SK-N-SH (cell line): ENCODE measurements around the gene ACTR3. TPM values are rescaled to one million over a fixed set of nuclear protein-coding genes. Genes with fewer than 3 reads are reported as not detected.

Experiments
- CTCF ChIA-PET: fragments of 300-600, 350-600 bp; formaldehyde crosslinking; extraction: SDS; loops from one replicate; lab custom pipeline; 2021; lab: Yijun Ruan, JAX
- POLR2A ChIA-PET: fragments of 350-600 bp; sonication (Branson Sonifier 250); formaldehyde crosslinking; extraction: SDS; loops from one replicate; lab custom pipeline; 2020; ENCODE audit warnings: antibody characterized with exemption, inconsistent platforms; lab: Yijun Ruan, JAX
- DNase-seq: peaks from one replicate; pipeline ENCODE4 v3.0.0; 2012
- H2AFZ ChIP-seq: fragments of 200-600 bp; sonication (generic); 2 replicates; pipeline ENCODE4 v1.8.1; 2016; ENCODE audit warnings: antibody characterized with exemption, mild to moderate bottlenecking, low read depth
- H3F3A ChIP-seq: fragments of 200-600 bp; sonication (generic); replicated peaks from 2 replicates; pipeline ENCODE3; 2016; ENCODE audit warnings: antibody characterized with exemption, mild to moderate bottlenecking; ENCODE audit not compliant: insufficient read depth
- H3K27ac ChIP-seq, 2 experiments: fragments of 200-500 bp in 1 of 2; fragments of 200-600 bp in 1 of 2; sonication (Bioruptor generic) in 1 of 2; sonication (generic), shearing (Covaris generic) in 1 of 2; 2 replicates each; pipeline versions ENCODE4 v1.5.1 to v1.6.1; 2014 to 2016; ENCODE audit warnings: low read depth in 2 of 2, inconsistent platforms in 1 of 2, low read length in 1 of 2, mild to moderate bottlenecking in 1 of 2, mixed read lengths in 1 of 2
- H3K27me3 ChIP-seq: fragments of 200-600 bp; sonication (generic), shearing (Covaris generic); 2 replicates; pipeline ENCODE4 v1.6.1; 2016; ENCODE audit warnings: mixed run types; ENCODE audit not compliant: insufficient read depth
- H3K36me3 ChIP-seq, 2 experiments: fragments of 200-500 bp in 1 of 2; fragments of 200-600 bp in 1 of 2; sonication (Bioruptor generic) in 1 of 2; sonication (generic) in 1 of 2; replicated peaks in 1 of 2; 2 replicates each; pipeline versions ENCODE3 to v1.5.1; 2014 to 2016; ENCODE audit warnings: low read length in 1 of 2, mild to moderate bottlenecking in 1 of 2; ENCODE audit not compliant: insufficient read depth in 2 of 2, control insufficient read depth in 1 of 2
- H3K4me1 ChIP-seq, 2 experiments: fragments of 200-500 bp in 1 of 2; fragments of 200-600 bp in 1 of 2; sonication (Bioruptor generic) in 1 of 2; sonication (generic), shearing (Covaris generic) in 1 of 2; 2 replicates each; pipeline versions ENCODE4 v1.5.1 to v1.6.1; 2014 to 2016; ENCODE audit warnings: low read depth in 1 of 2, low read length in 1 of 2, mixed run types in 1 of 2; ENCODE audit not compliant: insufficient read depth in 2 of 2, control insufficient read depth in 1 of 2
- H3K4me2 ChIP-seq: fragments of 200-600 bp; sonication (generic), shearing (Covaris generic); 2 replicates; pipeline ENCODE4 v1.6.1; 2017; ENCODE audit warnings: mixed run types
- H3K4me3 ChIP-seq, 2 experiments: fragments of 200-500 bp in 1 of 2; fragments of 200-600 bp in 1 of 2; sonication (Bioruptor generic) in 1 of 2; sonication (generic), shearing (Covaris generic) in 1 of 2; 2 replicates each; pipeline versions ENCODE4 v1.5.1 to v1.8.1; 2014 to 2016; ENCODE audit warnings: low read depth in 2 of 2, inconsistent platforms in 1 of 2, low read length in 1 of 2, mild to moderate bottlenecking in 1 of 2, mixed read lengths in 1 of 2, moderate library complexity in 1 of 2
- H3K79me2 ChIP-seq: fragments of 200-600 bp; sonication (generic); 2 replicates; pipeline ENCODE4 v1.8.1; 2017; ENCODE audit warnings: mild to moderate bottlenecking; ENCODE audit not compliant: insufficient read depth
- H3K9ac ChIP-seq: fragments of 200-600 bp; sonication (generic); 2 replicates; pipeline ENCODE4 v1.6.1; 2017; ENCODE audit warnings: mixed run types
- H3K9me2 ChIP-seq: fragments of 200-600 bp; sonication (generic); 2 replicates; pipeline ENCODE4 v1.6.1; 2017; ENCODE audit warnings: mixed run types
- H3K9me3 ChIP-seq: fragments of 200-600 bp; sonication (generic); 2 replicates; pipeline ENCODE4 v1.6.1; 2017; ENCODE audit warnings: mixed run types, mild to moderate bottlenecking, moderate library complexity
- H4K20me1 ChIP-seq: fragments of 200-600 bp; sonication (generic); 2 replicates; pipeline ENCODE4 v1.6.1; 2017; ENCODE audit warnings: mild to moderate bottlenecking, mixed run types; ENCODE audit not compliant: insufficient read depth
- EZH2phosphoT487 ChIP-seq: fragments of 200-600 bp; sonication (generic); IDR thresholded peaks from 2 replicates; pipeline ENCODE4 v1.6.1; 2017; ENCODE audit warnings: low read depth, mixed run types, mild to moderate bottlenecking, antibody characterized with exemption, moderate library complexity, borderline replicate concordance
- FOSL2 ChIP-seq: IDR thresholded peaks from 2 replicates; pipeline ENCODE4 v1.4.0; 2012; ENCODE audit warnings: low read depth, mild to moderate bottlenecking, moderate library complexity, borderline replicate concordance
- GATA2 ChIP-seq: sonication (generic); formaldehyde crosslinking; IDR thresholded peaks from 2 replicates; pipeline ENCODE4 v1.5.0; 2020; ENCODE audit warnings: mild to moderate bottlenecking, missing genetic modification reagents
- JUND ChIP-seq: IDR thresholded peaks from 2 replicates; pipeline ENCODE4 v1.4.0; 2012
- MEF2A ChIP-seq: IDR thresholded peaks from 2 replicates; pipeline ENCODE4 v1.4.0; 2012; ENCODE audit warnings: low read depth, borderline replicate concordance
- NFIC ChIP-seq: IDR thresholded peaks from 2 replicates; pipeline ENCODE4 v1.4.0; 2012; ENCODE audit warnings: borderline replicate concordance
- NRF1 ChIP-seq: IDR thresholded peaks from 2 replicates; pipeline ENCODE4 v1.6.1; 2012; ENCODE audit warnings: low read depth, mild to moderate bottlenecking, low read length
- RCOR1 ChIP-seq: fragments of 150-350 bp; IDR thresholded peaks from 2 replicates; pipeline ENCODE4 v1.6.1; 2017; ENCODE audit warnings: antibody characterized with exemption, low read length
- RFX5 ChIP-seq: IDR thresholded peaks from 2 replicates; pipeline ENCODE4 v1.6.1; 2012; ENCODE audit warnings: mild to moderate bottlenecking, improper control_type of control experiment, low read length
- RXRA ChIP-seq: IDR thresholded peaks from 2 replicates; pipeline ENCODE4 v1.4.0; 2012; ENCODE audit warnings: low read depth, mild to moderate bottlenecking, borderline replicate concordance
- SMC3 ChIP-seq: IDR thresholded peaks from 2 replicates; pipeline ENCODE4 v1.6.1; 2012; ENCODE audit warnings: low read depth, low read length, improper control_type of control experiment
- TCF12 ChIP-seq: IDR thresholded peaks from 2 replicates; pipeline ENCODE4 v1.4.0; 2012
- TEAD4 ChIP-seq: IDR thresholded peaks from 2 replicates; pipeline ENCODE4 v1.4.0; 2012; ENCODE audit warnings: mild to moderate bottlenecking, borderline replicate concordance; ENCODE audit not compliant: insufficient read depth
- YY1 ChIP-seq: IDR thresholded peaks from 2 replicates; pipeline ENCODE4 v1.4.0; 2012; ENCODE audit warnings: low read depth, mild to moderate bottlenecking
- WGBS: methylation state at CpG from one replicate; pipeline ENCODE4 v1.1.6; 2017; ENCODE audit warnings: low lambda C conversion rate; 5-methylcytosine and 5-hydroxymethylcytosine counted together
- polyA plus RNA-seq, 3 experiments: library from polyadenylated mRNA; depleted of rRNA; stranded (reverse); fragments of >200 nt; gene quantifications; 2 replicates each; pipeline ENCODE4 v1.2.3, GENCODE V29; 2012
- TF ChIP-seq, protein P1 (sequence below): IDR thresholded peaks from 2 replicates; pipeline ENCODE4 v1.4.0; 2012; ENCODE audit warnings: low read depth
- TF ChIP-seq, protein P2 (sequence below): fragments of 200-600 bp; sonication (generic); IDR thresholded peaks from 2 replicates; pipeline ENCODE4 v1.6.1; 2017; ENCODE audit warnings: antibody characterized with exemption, mild to moderate bottlenecking, moderate library complexity

The ACTR3 gene
- polyA plus RNA-seq, 1 of the 3 experiments (the other 2 are of a cell fraction) = 90.8 TPM

DNA sequence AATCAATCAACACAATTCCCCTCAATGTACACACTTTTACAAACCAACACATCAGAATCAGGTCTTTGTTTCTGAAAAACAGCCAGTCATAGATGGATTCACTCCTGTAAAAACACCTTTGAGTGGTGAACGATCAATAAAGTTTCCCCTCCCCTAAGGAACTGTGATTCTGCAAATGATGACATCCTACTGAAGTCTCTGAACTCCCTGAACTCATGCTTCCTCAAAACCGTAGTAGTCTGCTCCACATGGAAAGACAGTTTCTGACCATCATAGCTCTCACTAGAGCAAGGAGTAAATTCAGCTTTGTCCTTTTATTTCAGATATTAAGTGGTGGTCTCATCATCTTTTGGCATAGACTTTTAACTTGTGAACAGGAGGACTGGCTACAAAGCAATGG, 43.5 kb upstream of the ACTR3 start:
- no peaks in the 10 kb centered on the region for H3K9me2 ChIP-seq
- H3K79me2 ChIP-seq = no peaks in the 10 kb centered on the region
- H3K27ac ChIP-seq = no peak overlapping the region
- H3F3A ChIP-seq = no peaks in the 10 kb centered on the region
- no peak overlapping the region for H3K9ac ChIP-seq
- no peak overlapping the region for H3K4me2 ChIP-seq
- H3K36me3 ChIP-seq = no peaks in the 10 kb centered on the region
- H3K4me1 ChIP-seq = peaks cover 0 to 2% of the 10 kb centered on the region in 2 experiments; a peak in 1 of 4 replicates
- WGBS = 13% methylated on average over 2 of the region's 2 CpGs
- no peaks in the 10 kb centered on the region for H3K27me3 ChIP-seq
- no peak for DNase-seq
- H2AFZ ChIP-seq = no peak overlapping the region
- H4K20me1 ChIP-seq = no peaks in the 10 kb centered on the region
- ChIA-PET CTCF (no interaction called here), POLR2A (no interaction called here)
- TF ChIP-seq TCF12 (no peak), RFX5 (no peak), NRF1 (no peak), RXRA (no peak), YY1 (no peak), EZH2phosphoT487 (no peak), SMC3 (no peak), TEAD4 (no peak)
- no peak overlapping the region for H3K4me3 ChIP-seq
- H3K9me3 ChIP-seq = no peaks in the 10 kb centered on the region

DNA sequence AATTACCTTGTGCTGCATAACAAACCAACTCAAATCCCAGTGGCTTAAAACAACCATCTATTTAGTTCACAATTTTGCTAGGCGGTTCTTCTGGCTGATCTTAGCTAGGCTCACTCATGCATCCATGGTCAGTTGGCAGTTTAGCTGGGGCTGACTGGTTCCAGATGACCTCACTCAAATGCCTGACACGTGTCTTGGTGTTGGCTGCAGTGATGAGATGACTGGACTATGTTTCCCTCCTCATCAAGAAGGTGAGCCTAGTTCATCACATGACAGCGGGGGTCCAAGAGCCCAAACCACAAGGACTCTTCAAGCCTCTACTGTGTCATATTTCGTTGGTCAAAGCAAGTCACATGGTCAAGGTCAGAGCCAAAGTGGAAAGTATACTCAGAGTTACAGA, 42.7 kb upstream of the ACTR3 start:
- no peak overlapping the region for H3K9ac ChIP-seq
- no peaks in the 10 kb centered on the region for H3K36me3 ChIP-seq
- H4K20me1 ChIP-seq = no peaks in the 10 kb centered on the region
- ChIA-PET POLR2A (no interaction called here), CTCF (interaction anchor here (0.6 kb wide), 1 partner anchor 10 kb away, joined by 3 read pairs; no protein-coding TSS in a partner anchor)
- peaks cover 0 to 2% of the 10 kb centered on the region in 2 experiments; a peak in 1 of 4 replicates for H3K4me1 ChIP-seq
- WGBS = 46% methylated on average over 4 of the region's 4 CpGs
- H3K9me3 ChIP-seq = no peaks in the 10 kb centered on the region
- H3K4me2 ChIP-seq = no peak overlapping the region
- no peak overlapping the region for H2AFZ ChIP-seq
- H3K79me2 ChIP-seq = no peaks in the 10 kb centered on the region
- H3F3A ChIP-seq = no peaks in the 10 kb centered on the region
- no peak overlapping the region for H3K27ac ChIP-seq
- no peaks in the 10 kb centered on the region for H3K27me3 ChIP-seq
- DNase-seq = no peak
- TF ChIP-seq YY1 = no peak
- no peak for TF ChIP-seq EZH2phosphoT487
- TF ChIP-seq NFIC = no peak
- TF ChIP-seq, protein P1, sequence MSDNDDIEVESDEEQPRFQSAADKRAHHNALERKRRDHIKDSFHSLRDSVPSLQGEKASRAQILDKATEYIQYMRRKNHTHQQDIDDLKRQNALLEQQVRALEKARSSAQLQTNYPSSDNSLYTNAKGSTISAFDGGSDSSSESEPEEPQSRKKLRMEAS = no peak
- TF ChIP-seq, protein P2, sequence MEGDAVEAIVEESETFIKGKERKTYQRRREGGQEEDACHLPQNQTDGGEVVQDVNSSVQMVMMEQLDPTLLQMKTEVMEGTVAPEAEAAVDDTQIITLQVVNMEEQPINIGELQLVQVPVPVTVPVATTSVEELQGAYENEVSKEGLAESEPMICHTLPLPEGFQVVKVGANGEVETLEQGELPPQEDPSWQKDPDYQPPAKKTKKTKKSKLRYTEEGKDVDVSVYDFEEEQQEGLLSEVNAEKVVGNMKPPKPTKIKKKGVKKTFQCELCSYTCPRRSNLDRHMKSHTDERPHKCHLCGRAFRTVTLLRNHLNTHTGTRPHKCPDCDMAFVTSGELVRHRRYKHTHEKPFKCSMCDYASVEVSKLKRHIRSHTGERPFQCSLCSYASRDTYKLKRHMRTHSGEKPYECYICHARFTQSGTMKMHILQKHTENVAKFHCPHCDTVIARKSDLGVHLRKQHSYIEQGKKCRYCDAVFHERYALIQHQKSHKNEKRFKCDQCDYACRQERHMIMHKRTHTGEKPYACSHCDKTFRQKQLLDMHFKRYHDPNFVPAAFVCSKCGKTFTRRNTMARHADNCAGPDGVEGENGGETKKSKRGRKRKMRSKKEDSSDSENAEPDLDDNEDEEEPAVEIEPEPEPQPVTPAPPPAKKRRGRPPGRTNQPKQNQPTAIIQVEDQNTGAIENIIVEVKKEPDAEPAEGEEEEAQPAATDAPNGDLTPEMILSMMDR = no peak
- TF ChIP-seq RXRA = no peak
- no peak for TF ChIP-seq JUND
- TF ChIP-seq RFX5 = no peak
- TF ChIP-seq MEF2A = no peak
- TF ChIP-seq GATA2 (CRISPR knock-in tag) = no peak
- no peak for TF ChIP-seq RCOR1
- TF ChIP-seq FOSL2 = no peak
- no peak overlapping the region for H3K4me3 ChIP-seq
- no peaks in the 10 kb centered on the region for H3K9me2 ChIP-seq
